ENCODE results near the gene ZNF683. TPM values are rescaled to one million over a fixed set of nuclear protein-coding genes. Genes with fewer than 3 reads are reported as not detected.
"Not testable (repeated sequence)": the region's sequence is repeated elsewhere in the genome, so short reads cannot be mapped to it uniquely, and the experiment has no call there.

ZNF683 gene
- not detected for total RNA-seq
- long read RNA-seq: 0 reads

- ATAC-seq (ENCODE audit: poor library complexity); DNase-seq; intact Hi-C loops (cut with DNase I): not testable (repeated sequence)
Observed at GRCh38 chr1:26372611-26373010, at the start of gene ZNF683. Gene ZNF683, minus strand, starts transcription at chr1:26372750. Its CDS starts 4,179 bp downstream, at chr1:26368571.

- DNase-seq (no peak), ATAC-seq (ENCODE audit: poor library complexity) (no peak)
- intact Hi-C loops (cut with DNase I): loop anchor here (5.0 kb wide), 1 partner anchor 312 kb away; no protein-coding TSS in a partner anchor
Observed at GRCh38 chr1:26419494-26419893, 46.9 kb upstream of the ZNF683 start.

GRCh38 chr1:26418865-26419349 is 46.4 kb upstream of the ZNF683 start:
- no peak for ATAC-seq (ENCODE audit: poor library complexity)
- DNase-seq: no peak
- intact Hi-C loops (cut with DNase I): loop anchor here (5.0 kb wide), 1 partner anchor 312 kb away; no protein-coding TSS in a partner anchor

GRCh38 chr1:26417111-26417759 is 44.7 kb upstream of the ZNF683 start:
- ATAC-seq (ENCODE audit: poor library complexity) (peak; percentile 80), DNase-seq (peak; percentile 81)
- intact Hi-C loops (cut with DNase I): loop anchor here (5.0 kb wide), 1 partner anchor 310 kb away; no protein-coding TSS in a partner anchor

GRCh38 chr1:26413031-26413430 is 40.5 kb upstream of the ZNF683 start:
- ATAC-seq (ENCODE audit: poor library complexity): no peak
- no peak for DNase-seq
- intact Hi-C loops (cut with DNase I): no loop called here

GRCh38 chr1:26412180-26412840 is 39.8 kb upstream of the ZNF683 start:
- DNase-seq: no peak
- intact Hi-C loops (cut with DNase I): no loop called here
- no peak for ATAC-seq (ENCODE audit: poor library complexity)

- intact Hi-C loops (cut with DNase I): no loop called here
- no peak for DNase-seq
- no peak for ATAC-seq (ENCODE audit: poor library complexity)
Observed at GRCh38 chr1:26411624-26412074, 39.1 kb upstream of the ZNF683 start.

GRCh38 chr1:26410706-26411623 is 38.4 kb upstream of the ZNF683 start, which contains the start of gene LIN28A:
Gene LIN28A, plus strand, starts transcription at chr1:26410817. Its CDS starts 75 bp downstream, at chr1:26410892.
- no peak for DNase-seq
- no peak for ATAC-seq (ENCODE audit: poor library complexity)
- intact Hi-C loops (cut with DNase I): no loop called here

GRCh38 chr1:26409191-26409807 is 36.7 kb upstream of the ZNF683 start:
- intact Hi-C loops (cut with DNase I): no loop called here
- DNase-seq (no peak), ATAC-seq (ENCODE audit: poor library complexity) (no peak)

GRCh38 chr1:26408604-26409003 is 36.1 kb upstream of the ZNF683 start:
- intact Hi-C loops (cut with DNase I): no loop called here
- peak; percentile 89 for ATAC-seq (ENCODE audit: poor library complexity)

GRCh38 chr1:26405281-26405915 is 32.8 kb upstream of the ZNF683 start:
- DNase-seq (no peak), ATAC-seq (ENCODE audit: poor library complexity) (no peak)
- intact Hi-C loops (cut with DNase I): no loop called here

More at GRCh38 chr1:26408604-26409003, 36.1 kb upstream of the ZNF683 start:
- DNase-seq: peak; percentile 78

GRCh38 chr1:26404641-26405040 is 32.1 kb upstream of the ZNF683 start:
- DNase-seq: no peak
- ATAC-seq (ENCODE audit: poor library complexity): no peak
- intact Hi-C loops (cut with DNase I): no loop called here

GRCh38 chr1:26403656-26404055 is 31.1 kb upstream of the ZNF683 start:
- intact Hi-C loops (cut with DNase I): no loop called here
- no peak for ATAC-seq (ENCODE audit: poor library complexity)
- DNase-seq: no peak

- DNase-seq (no peak), ATAC-seq (ENCODE audit: poor library complexity) (no peak)
- intact Hi-C loops (cut with DNase I): no loop called here
Observed at GRCh38 chr1:26401891-26402290, 29.3 kb upstream of the ZNF683 start.

- intact Hi-C loops (cut with DNase I): no loop called here
- ATAC-seq (ENCODE audit: poor library complexity): no peak
- no peak for DNase-seq
Observed at GRCh38 chr1:26399034-26399433, 26.5 kb upstream of the ZNF683 start.

- ATAC-seq (ENCODE audit: poor library complexity) (no peak), DNase-seq (no peak)
- intact Hi-C loops (cut with DNase I): no loop called here
Observed at GRCh38 chr1:26395754-26396153, 23.2 kb upstream of the ZNF683 start.

GRCh38 chr1:26391450-26391849 is 18.9 kb upstream of the ZNF683 start:
- ATAC-seq (ENCODE audit: poor library complexity) (no peak), DNase-seq (no peak)
- intact Hi-C loops (cut with DNase I): no loop called here

Measured in Right ventricle myocardium superior (tissue), 1 donor.